ENCODE data around the gene STAC3.
A peak's percentile ranks its signal among the peaks of the same experiment; 100 is the strongest.

STAC3 gene

DNA sequence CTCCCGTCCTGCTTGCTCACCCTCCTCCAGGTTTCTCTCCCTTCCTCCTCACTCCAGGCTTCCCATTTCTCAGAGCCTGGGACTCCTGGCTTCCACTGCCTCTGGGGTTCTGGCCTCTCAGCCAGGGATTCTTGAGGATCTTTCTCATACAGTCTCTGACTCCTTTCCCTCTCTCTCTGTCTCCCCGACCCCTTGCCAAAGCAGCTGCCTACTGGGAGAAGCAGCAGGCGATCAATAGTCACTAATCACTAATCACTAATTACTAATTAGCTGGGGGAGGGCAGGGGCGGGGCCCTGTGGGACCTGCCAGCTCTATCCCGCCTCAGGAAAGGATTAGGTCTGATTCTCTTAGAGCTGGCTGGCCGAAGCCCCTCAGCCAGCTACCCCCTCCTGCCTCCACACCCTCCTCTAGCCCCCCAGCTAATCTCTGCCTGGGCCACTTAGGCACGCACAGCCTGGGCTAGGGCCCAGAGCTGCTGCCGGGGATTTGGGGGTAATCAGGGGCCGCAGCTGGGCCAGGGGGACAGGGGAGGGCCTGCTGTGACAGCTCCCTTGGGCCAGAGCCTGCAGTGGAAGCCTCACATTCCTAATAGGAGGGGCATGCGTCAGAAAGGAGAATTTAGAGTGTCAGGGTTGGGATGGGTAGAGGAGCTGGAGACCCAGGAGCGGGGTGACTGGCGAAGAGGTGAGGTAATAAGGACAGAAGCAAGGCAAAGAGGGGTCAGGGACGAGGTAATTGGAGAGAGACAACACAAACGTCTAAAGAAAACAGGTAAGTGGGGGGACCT, 31.6 kb downstream of the STAC3 start (continued):
- peak; percentile 41; the same call in 1 of the 2 replicates for TF ChIP-seq ZNF394 (tag by site-specific recombination; IDR thresholded peaks at IDR 0.05; ENCODE audit: borderline replicate concordance)
- TF ChIP-seq GFI1B (tag by site-specific recombination; IDR thresholded peaks at IDR 0.05): no peak
- peak; percentile 82 for TF ChIP-seq ZNF707 (tag by site-specific recombination; IDR thresholded peaks at IDR 0.05)
- TF ChIP-seq ZNF292 (tag by site-specific recombination; IDR thresholded peaks at IDR 0.05; ENCODE audit: borderline replicate concordance, low read depth): no peak
- TF ChIP-seq ZNF174 (tag by site-specific recombination; IDR thresholded peaks at IDR 0.05): no peak
- no peak for TF ChIP-seq ZNF239 (tag by site-specific recombination; IDR thresholded peaks at IDR 0.05)
- no peak for TF ChIP-seq ZNF549 (tag by site-specific recombination; IDR thresholded peaks at IDR 0.05)
- no peak for TF ChIP-seq HOXD13 (CRISPR knock-in tag; IDR thresholded peaks at IDR 0.05; ENCODE audit: borderline replicate concordance)
- TF ChIP-seq ZNF529 (tag by site-specific recombination; IDR thresholded peaks at IDR 0.05; ENCODE audit: insufficient replicate concordance): no peak

DNA sequence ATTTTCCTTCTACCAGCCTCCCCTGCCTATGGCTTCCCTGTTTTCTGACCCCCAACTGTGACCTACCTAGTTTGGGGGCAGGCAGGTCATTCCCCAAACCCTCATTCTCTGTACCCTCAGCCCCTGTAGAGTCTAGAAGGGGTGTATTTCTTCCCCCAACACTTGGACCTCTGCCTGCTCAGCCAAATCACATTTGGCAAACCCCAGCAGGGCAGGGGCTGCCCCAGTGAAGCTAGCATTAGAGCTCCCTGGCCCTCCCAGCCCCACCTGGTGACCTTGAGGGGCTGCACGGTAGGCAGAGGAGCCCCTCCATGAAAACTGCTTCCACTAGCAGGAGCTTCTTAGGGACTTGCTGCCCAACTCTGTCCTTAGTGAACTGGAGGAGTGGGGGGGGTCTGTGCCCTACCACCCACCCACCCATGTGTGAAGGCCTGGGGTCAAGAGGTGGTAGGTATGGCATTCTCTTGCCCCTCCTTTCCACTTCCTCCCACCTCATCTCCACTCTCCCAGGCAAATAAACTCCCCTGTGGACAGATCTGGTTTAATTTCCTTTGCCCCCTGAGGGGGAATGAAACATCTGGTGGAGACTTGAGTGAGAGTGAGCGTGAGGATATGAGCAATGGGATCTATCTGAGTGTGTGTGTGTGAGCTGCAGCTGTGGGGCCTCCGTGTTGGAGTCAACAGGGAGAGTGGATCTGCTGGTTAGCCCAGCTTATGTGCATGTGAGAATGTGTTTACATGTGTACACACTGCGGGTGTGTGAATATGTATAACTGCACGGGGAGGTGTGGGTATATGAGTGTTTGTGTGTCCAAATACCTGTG, 32.7 kb downstream of the STAC3 start:
- TF ChIP-seq ZNF398 (tag by site-specific recombination; IDR thresholded peaks at IDR 0.05): peak; percentile 34
- TF ChIP-seq ZBTB48 (tag by site-specific recombination; IDR thresholded peaks at IDR 0.05): no peak
- TF ChIP-seq PRDM1 (tag by site-specific recombination; IDR thresholded peaks at IDR 0.05): peak; percentile 69; the same call in 1 of the 2 replicates
- TF ChIP-seq, protein P1, sequence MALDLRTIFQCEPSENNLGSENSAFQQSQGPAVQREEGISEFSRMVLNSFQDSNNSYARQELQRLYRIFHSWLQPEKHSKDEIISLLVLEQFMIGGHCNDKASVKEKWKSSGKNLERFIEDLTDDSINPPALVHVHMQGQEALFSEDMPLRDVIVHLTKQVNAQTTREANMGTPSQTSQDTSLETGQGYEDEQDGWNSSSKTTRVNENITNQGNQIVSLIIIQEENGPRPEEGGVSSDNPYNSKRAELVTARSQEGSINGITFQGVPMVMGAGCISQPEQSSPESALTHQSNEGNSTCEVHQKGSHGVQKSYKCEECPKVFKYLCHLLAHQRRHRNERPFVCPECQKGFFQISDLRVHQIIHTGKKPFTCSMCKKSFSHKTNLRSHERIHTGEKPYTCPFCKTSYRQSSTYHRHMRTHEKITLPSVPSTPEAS (tag by site-specific recombination; IDR thresholded peaks at IDR 0.05): peak; percentile 25; the same call in 1 of the 2 replicates
- no peak for TF ChIP-seq ZSCAN16 (tag by site-specific recombination; IDR thresholded peaks at IDR 0.05)
- TF ChIP-seq ZNF600 (tag by site-specific recombination; IDR thresholded peaks at IDR 0.05): peak; percentile 67
- 0 out of 2 replicates have a peak, but pooled peaks have one; percentile 8 for TF ChIP-seq IKZF3 (tag by site-specific recombination; IDR thresholded peaks at IDR 0.05)
- TF ChIP-seq ZFHX2 (tag by site-specific recombination; conservative IDR thresholded peaks at IDR 0.05): peak; percentile 66
- peak; percentile 64 for TF ChIP-seq EGR2 (tag by site-specific recombination; IDR thresholded peaks at IDR 0.05; ENCODE audit: low read depth)
- peak; percentile 38; the same call in 1 of the 2 replicates for TF ChIP-seq GLIS1 (tag by site-specific recombination; IDR thresholded peaks at IDR 0.05)
- no peaks in the 10 kb centered on the region for H3K9me3 ChIP-seq (ENCODE audit: control insufficient read depth, insufficient read depth, low read depth, low read length)
- peaks cover 0 to 3% of the 10 kb centered on the region in 2 experiments; a peak in 1 of 3 replicates for H3K36me3 ChIP-seq (ENCODE audit: control insufficient read depth in 2 of 2, insufficient read depth in 1 of 2, low read length in 2 of 2)
- POLR2A ChIA-PET: interaction anchor here (0.7 to 4.8 kb wide), 5 partner anchors 9 to 24 kb away, joined by 3 to 44 read pairs (median 7); partner anchors contain the start of gene SHMT2
- peaks cover 5% of the 10 kb centered on the region for H3K4me1 ChIP-seq (ENCODE audit: control insufficient read depth, insufficient read depth, low read length)
- CTCF ChIA-PET: interaction anchor here (0.6 to 8.8 kb wide), 3 partner anchors 19 to 106 kb away, joined by 3 to 628 read pairs (median 4); partner anchors contain the start of gene SHMT2
- no peak overlapping the region for H3K27ac ChIP-seq (ENCODE audit: extremely low read depth, low read depth, low read length)
- H3K4me3 ChIP-seq (ENCODE audit: low read depth, low read length): no peak overlapping the region

All from HEK293 (cell line).